Panc1 (cell line): ENCODE measurements around the gene MED16.

Source experiments
- CTCF ChIP-seq: fragments of 450-650 bp; IDR thresholded peaks from 2 replicates; pipeline ENCODE4 v1.5.1; 2017; ENCODE audit warnings: mild to moderate bottlenecking
- POLR2AphosphoS5 ChIP-seq: IDR thresholded peaks from 2 replicates; pipeline ENCODE4 v1.6.1; 2012; ENCODE audit warnings: mild to moderate bottlenecking, low read depth, low read length, moderate library complexity
- REST ChIP-seq, 2 experiments: IDR thresholded peaks; 2 replicates each; pipeline ENCODE4 v1.6.1; 2011 to 2012; ENCODE audit warnings: low read depth in 2 of 2, control low read depth in 1 of 2, low read length in 1 of 2, mild to moderate bottlenecking in 1 of 2, moderate library complexity in 1 of 2; ENCODE audit not compliant: insufficient read depth in 1 of 2

GRCh38 chr19:867855-868457 is 25.0 kb downstream of the MED16 start:
- TF ChIP-seq CTCF (no peak), REST (IDR thresholded peaks at IDR 0.05; ENCODE audit: insufficient read depth in 1 of 2, low read depth in 2 of 2, low read length in 1 of 2) (no peak), POLR2AphosphoS5 (no peak)
